ENCODE measurements around the gene CACNA2D3. TPM values are rescaled to one million over a fixed set of nuclear protein-coding genes. Genes with fewer than 3 reads are reported as not detected.

CACNA2D3 gene
- total and polyA plus RNA-seq, 12 donors = 0.51 to 43.5 (median 19.3) TPM

DNA sequence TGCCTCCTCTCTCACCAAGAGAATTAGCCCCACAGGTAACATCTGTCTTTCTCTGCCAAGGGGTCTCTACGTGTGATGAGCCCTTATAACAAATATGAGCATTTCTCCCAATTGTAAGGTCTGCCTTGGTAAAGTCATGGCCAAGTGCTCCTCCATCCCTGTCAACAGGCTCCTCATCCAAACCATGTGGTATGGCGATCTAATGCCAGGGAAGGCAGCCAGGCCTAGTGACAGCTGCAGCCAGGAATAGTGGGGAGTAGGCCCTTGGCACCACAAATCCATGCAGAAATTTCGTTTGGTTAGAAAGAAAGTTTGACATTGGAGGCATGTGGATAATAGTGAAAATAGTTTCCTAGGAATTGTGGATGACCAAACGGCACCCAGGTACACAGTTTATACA is 810.3 kb downstream of the CACNA2D3 start:
- ATAC-seq (peak in 5 of 8 donors; percentile 44 to 82 (median 74)), DNase-seq (peak in 1 of 2 donors; percentile 23)
- no peaks in the 10 kb centered on the region for H3K27me3 ChIP-seq
- H3K27ac ChIP-seq = no peak overlapping the region
- H3K9me3 ChIP-seq = no peaks in the 10 kb centered on the region
- 44 to 52% methylated on average over 4 of the region's 4 CpGs for WGBS, 2 donors
- no peak overlapping the region for H3K4me3 ChIP-seq
- intact Hi-C loops (cut with DNase I) = no loop called here
- no peaks in the 10 kb centered on the region for H3K36me3 ChIP-seq
- peaks cover 0 to 9% (median 0%) of the 10 kb centered on the region in 9 donors for H3K4me1 ChIP-seq
- TF ChIP-seq, protein P1, sequence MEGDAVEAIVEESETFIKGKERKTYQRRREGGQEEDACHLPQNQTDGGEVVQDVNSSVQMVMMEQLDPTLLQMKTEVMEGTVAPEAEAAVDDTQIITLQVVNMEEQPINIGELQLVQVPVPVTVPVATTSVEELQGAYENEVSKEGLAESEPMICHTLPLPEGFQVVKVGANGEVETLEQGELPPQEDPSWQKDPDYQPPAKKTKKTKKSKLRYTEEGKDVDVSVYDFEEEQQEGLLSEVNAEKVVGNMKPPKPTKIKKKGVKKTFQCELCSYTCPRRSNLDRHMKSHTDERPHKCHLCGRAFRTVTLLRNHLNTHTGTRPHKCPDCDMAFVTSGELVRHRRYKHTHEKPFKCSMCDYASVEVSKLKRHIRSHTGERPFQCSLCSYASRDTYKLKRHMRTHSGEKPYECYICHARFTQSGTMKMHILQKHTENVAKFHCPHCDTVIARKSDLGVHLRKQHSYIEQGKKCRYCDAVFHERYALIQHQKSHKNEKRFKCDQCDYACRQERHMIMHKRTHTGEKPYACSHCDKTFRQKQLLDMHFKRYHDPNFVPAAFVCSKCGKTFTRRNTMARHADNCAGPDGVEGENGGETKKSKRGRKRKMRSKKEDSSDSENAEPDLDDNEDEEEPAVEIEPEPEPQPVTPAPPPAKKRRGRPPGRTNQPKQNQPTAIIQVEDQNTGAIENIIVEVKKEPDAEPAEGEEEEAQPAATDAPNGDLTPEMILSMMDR (IDR thresholded peaks at IDR 0.05) = no peak

DNA sequence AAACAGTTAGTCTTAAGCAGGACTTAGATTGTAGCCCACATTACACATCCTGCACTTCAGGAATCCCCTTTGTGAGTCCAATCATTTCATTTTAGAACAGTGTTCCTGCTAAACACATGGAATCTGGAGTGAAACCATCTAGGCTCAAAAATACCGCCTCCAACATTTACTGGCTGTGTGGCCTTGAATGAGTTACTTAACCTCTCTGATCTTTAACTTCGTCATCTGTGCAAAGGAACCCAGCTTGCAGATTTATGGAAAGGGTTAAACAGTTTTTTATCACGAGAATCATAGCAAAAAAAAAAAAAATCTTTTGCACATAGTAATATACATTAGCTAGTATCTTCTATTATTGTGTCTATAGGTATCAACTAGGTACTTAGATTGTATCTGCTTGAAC is 813.5 kb downstream of the CACNA2D3 start:
- H3K9me3 ChIP-seq = no peaks in the 10 kb centered on the region
- WGBS, 2 donors = 85 to 91% methylated on average over 3 of the region's 3 CpGs

DNA sequence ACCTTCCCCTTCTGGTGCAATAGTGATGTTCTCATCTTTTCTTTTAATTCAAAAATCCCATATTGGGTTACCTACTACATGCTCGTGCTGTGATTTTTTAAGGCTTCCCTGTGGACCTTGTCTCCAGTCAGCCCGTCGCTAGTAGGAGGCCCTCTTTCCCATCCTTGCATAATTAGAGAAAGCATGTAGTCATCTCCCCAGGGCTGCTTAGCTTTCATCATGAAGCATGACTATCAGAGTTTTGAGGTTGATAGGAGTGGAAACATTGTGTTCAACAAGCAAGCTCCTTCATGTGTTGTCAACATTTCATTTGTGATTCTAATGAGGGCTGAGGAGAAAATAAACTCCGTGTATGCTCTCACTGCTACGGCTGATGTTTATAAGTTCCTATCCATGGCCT is 814.2 kb downstream of the CACNA2D3 start:
- Histone ChIP-seq H3K27me3 (no peaks in the 10 kb centered on the region), H3K27ac (no peak overlapping the region), H3K4me3 (no peak overlapping the region), H3K36me3 (no peaks in the 10 kb centered on the region), H3K4me1 (peaks cover 0 to 9% (median 0%) of the 10 kb centered on the region in 9 donors), H3K9me3 (no peaks in the 10 kb centered on the region)
- WGBS, 2 donors = 45 to 50% methylated on average over 5 of the region's 5 CpGs
- ATAC-seq (peak in 1 of 8 donors; percentile 33), DNase-seq (no peak)
- intact Hi-C loops (cut with DNase I) = no loop called here
- TF ChIP-seq, protein P1 (IDR thresholded peaks at IDR 0.05) = no peak

More for the DNA sequence above, 813.5 kb downstream of the CACNA2D3 start:
- ATAC-seq = no peak
- no peak for DNase-seq
- Histone ChIP-seq H3K27me3 (no peaks in the 10 kb centered on the region), H3K4me1 (peaks cover 0 to 9% (median 0%) of the 10 kb centered on the region in 9 donors), H3K36me3 (no peaks in the 10 kb centered on the region), H3K4me3 (no peak overlapping the region), H3K27ac (no peak overlapping the region)
- TF ChIP-seq, protein P1 (IDR thresholded peaks at IDR 0.05) = no peak
- intact Hi-C loops (cut with DNase I) = no loop called here

DNA sequence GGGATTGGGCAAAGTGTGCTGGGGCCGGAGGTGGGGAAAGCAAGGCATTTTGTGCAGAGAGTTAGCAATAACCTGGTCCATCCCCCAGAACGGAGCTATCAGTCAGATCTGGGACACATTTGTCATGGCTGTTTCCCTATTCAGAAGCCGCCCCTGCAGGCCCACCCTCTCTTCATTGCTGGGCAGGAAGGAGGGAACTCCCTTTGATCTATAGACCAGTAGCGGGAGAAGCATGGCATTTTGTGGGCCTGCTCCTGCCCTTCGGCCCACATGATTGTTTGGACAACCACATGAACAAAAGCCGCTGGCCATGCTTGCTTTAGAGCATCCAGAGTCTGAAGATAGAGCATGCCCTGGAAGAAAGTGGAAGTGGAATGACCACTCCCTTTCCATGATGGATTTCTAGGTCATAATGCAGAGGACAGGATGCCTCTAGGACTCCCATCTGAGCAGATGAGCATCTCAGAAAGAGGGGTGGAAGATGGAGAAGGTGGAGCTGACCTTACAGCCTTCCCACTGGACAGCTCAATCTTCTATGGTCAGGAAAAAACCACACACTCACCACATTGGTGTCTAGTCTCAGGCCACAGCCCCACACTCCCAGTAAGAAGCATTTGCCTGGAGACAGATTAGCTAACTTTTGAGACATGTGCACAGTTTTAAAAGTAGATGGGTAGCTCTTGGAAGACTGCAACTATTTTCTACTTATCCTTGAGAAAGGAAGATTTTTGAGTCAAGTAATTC is 817.4 kb downstream of the CACNA2D3 start:
- Histone ChIP-seq H3K4me3 (no peak overlapping the region), H3K4me1 (peaks cover 0 to 4% (median 0%) of the 10 kb centered on the region in 9 donors), H3K9me3 (no peaks in the 10 kb centered on the region), H3K27ac (no peak overlapping the region), H3K36me3 (no peaks in the 10 kb centered on the region), H3K27me3 (no peaks in the 10 kb centered on the region)
- no peak for DNase-seq
- TF ChIP-seq, protein P1 (IDR thresholded peaks at IDR 0.05) = no peak
- 67 to 73% methylated on average over 6 of the region's 6 CpGs for WGBS, 2 donors
- intact Hi-C loops (cut with DNase I) = no loop called here
- no peak for ATAC-seq
